GM13976 (cell line): Measurements from ENCODE around the gene RFC4.
A peak's percentile ranks its signal among the peaks of the same experiment; 100 is the strongest.
"Not testable (repeated sequence)": the region's sequence is repeated elsewhere in the genome, so short reads cannot be mapped to it uniquely, and the experiment has no call there.

Experiments
- DNase-seq: peaks from one replicate; pipeline ENCODE4 v3.0.0; 2012; ENCODE audit warnings: low spot score
- in situ Hi-C: fragments of 300-500 bp; cut with MboI; formaldehyde crosslinking; loops from one replicate; pipeline ENCODE4 v1.12.0; 2022; ENCODE audit warnings: low sequenced_read_pairs, mixed read lengths, inconsistent platforms; ENCODE audit not compliant: unreplicated experiment
- TF ChIP-seq, protein P1 (sequence below): IDR thresholded peaks from 2 replicates; pipeline ENCODE4 v1.5.1; 2012; ENCODE audit warnings: borderline replicate concordance, mild to moderate bottlenecking; ENCODE audit not compliant: insufficient read depth; ENCODE audit errors: extremely low read depth, missing control alignments, control extremely low read depth

RFC4 gene

DNA sequence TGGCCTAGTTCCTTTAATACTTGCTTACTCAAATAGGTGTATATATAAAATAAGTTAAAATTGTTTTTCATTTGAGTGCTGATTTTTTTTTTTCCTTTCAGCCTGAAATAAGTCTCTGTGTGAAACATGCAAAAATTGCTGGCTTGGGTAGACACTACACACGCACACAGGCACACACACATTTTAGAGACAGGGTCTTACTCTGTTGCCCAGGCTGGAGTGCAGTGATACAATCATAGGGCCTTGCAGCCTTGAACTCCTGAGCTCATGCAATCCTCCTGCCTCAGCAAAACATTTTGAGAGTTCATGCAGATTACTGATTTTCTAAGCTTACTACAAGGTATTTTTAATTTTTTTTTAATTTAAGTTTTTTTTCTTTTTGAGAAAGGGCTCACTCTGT, 12.7 kb upstream of the RFC4 start:
- in situ Hi-C loops, result loop anchor here (10.0 kb wide), 1 partner anchor 194 kb away; no protein-coding TSS in a partner anchor
- DNase-seq, result no peak
- TF ChIP-seq, protein P1, sequence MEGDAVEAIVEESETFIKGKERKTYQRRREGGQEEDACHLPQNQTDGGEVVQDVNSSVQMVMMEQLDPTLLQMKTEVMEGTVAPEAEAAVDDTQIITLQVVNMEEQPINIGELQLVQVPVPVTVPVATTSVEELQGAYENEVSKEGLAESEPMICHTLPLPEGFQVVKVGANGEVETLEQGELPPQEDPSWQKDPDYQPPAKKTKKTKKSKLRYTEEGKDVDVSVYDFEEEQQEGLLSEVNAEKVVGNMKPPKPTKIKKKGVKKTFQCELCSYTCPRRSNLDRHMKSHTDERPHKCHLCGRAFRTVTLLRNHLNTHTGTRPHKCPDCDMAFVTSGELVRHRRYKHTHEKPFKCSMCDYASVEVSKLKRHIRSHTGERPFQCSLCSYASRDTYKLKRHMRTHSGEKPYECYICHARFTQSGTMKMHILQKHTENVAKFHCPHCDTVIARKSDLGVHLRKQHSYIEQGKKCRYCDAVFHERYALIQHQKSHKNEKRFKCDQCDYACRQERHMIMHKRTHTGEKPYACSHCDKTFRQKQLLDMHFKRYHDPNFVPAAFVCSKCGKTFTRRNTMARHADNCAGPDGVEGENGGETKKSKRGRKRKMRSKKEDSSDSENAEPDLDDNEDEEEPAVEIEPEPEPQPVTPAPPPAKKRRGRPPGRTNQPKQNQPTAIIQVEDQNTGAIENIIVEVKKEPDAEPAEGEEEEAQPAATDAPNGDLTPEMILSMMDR, result no peak

DNA sequence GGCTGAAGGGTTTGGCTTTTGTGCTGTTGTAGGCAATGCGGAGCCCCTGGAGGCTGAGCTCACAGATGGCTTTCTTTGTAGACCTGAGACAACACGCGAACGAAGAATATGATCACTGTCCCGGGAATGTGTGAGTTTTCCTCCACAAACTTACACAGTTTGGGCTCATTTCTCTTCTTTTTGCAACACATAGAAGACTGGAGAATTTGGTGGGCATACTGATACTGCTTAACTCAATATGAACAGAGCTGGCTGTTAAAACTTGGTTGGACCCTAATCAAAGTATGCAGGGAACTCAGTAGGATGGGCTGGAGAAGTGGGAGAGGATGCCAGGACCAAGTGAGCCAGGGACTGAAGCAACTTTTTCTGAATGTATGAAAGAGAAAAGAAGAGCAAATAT, 12.2 kb upstream of the RFC4 start:
- in situ Hi-C loops, result loop anchor here (10.0 kb wide), 1 partner anchor 194 kb away; no protein-coding TSS in a partner anchor
- TF ChIP-seq, protein P1, result no peak

DNA sequence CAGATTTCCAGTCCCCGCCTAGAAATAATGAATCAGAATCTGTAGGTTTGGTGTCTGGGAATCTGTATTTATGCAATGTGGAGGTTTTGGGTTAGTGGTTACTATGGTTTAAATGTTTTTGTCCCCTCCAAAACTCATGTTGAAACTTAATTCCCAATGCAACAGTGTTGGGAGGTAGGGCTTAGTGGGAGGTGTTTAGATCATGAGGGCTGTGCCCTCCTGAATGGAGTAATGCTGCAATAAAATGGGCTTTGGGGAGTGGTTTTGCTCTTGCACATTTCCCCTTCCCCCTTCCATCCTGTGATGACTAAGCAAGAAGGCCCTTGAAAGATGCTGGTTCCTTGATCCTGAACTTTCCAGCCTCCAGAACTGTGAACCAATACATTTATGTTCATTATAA, 9.2 kb upstream of the RFC4 start:
- TF ChIP-seq, protein P1, result no peak
- no peak for DNase-seq
- in situ Hi-C loops, result loop anchor here (10.0 kb wide), 1 partner anchor 191 kb away; no protein-coding TSS in a partner anchor

More for the DNA sequence above, 12.2 kb upstream of the RFC4 start:
- DNase-seq, result no peak

DNA sequence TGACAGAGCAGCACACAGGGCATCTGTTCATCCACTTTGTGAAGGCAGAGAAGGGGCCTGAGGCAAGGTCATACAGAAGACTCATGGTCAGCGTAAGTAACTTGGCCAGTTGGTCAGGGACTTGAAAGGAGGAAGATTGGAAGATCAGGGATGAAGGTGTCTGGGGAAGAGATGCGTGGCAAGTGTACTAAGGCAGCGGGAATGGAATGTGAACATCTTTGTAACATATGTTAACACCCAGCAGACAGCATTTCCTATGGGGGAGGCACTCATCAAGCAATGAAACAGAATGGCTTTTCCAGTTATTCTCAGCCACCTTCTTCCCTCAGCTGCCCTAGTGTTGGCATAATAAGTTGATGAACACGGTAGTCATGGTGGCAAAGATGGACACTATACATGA, 7.8 kb upstream of the RFC4 start:
- no peak for DNase-seq
- TF ChIP-seq, protein P1, result no peak
- in situ Hi-C loops, result loop anchor here (10.0 kb wide), 1 partner anchor 189 kb away; no protein-coding TSS in a partner anchor

DNA sequence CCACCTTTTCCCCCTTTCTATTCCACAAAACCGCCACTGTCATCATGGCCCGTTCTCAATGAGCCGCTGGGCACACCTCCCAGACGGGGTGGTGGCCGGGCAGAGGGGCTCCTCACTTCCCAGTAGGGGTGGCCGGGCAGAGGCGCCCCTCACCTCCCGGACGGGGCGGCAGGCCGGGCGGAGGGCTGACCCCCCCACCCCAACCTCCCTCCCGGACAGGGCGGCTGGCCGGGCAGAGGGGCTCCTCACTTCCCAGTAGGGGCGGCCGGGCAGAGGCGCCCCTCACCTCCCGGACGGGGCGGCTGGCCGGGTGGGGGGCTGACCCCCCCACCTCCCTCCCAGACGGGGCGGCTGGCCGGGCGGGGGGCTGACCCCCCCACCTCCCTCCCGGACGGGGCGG, 5.0 kb upstream of the RFC4 start:
- in situ Hi-C loops, result loop anchor here (10.0 kb wide), 1 partner anchor 187 kb away; no protein-coding TSS in a partner anchor

DNA sequence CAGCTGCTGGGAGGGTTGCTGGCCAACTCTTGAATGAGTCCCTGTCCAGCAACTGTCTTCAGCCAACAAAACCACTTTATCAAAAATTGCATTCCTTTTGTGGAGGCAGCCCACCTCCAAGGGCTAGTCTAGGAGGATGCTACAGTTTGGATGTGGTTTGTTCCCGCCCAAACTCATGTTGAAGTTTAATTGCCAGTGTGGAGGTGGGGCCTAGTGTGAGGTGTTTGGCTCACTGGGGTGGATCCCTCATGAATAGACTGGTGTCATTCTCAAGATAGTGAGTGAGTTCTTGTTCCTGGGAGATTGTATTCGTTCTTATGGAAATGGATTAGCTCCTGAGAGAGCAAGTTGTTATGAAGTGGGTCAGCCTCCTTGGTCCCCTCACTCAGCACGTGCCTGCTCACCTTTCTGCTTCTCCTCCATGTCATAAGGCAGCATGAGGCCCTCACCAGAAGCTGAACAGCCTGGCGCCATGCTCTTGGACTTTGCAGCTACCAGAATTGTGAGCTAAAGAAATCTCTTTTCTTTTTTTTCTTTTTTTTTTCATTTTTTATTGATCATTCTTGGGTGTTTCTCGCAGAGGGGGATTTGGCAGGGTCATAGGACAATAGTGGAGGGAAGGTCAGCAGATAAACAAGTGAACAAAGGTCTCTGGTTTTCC, 4.2 kb upstream of the RFC4 start:
- DNase-seq, result no peak
- in situ Hi-C loops, result loop anchor here (10.0 kb wide), 1 partner anchor 186 kb away; no protein-coding TSS in a partner anchor
- TF ChIP-seq, protein P1, result no peak

More for the DNA sequence above, 5.0 kb upstream of the RFC4 start:
- DNase-seq, result not testable (repeated sequence)

DNA sequence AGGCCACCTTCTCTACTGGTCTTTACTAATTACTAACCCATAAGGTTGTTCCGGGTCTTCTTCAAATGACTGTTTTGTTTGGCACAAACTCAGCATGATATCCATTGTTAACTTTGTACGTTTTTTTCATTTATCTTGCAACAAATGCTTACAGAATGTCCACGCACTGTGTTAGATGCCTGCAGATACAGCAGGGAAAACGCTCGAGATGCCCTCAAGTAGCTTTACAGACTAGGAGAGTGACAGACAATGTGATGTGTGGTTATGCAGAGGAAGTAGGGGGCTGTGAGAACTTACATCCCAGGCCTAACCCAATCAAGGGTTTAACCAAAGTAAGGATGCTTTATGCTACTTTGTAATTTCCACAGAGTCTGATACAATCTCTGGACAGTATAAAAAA, 949 bp upstream of the RFC4 start:
- TF ChIP-seq, protein P1, result no peak
- in situ Hi-C loops, result no loop called here
- peak; percentile 33 for DNase-seq

DNA sequence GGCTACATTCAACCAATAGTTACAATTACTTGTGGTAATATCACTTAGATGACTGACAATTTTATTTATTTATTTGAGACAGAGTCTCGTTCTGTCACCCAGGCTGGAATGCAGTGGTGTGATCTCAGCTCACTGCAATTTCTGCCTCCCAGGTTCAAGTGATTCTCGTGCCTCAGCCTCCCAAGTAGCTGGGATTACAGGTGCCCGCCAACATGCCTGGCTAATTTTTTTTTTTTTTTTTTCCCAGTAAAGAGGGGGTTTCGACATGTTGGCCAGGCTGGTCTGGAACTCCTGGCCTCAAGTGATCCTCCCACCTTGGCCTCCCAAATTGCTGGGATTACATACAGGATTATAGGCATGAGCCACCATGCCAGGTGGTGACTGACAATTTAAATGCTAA, 2.8 kb downstream of the RFC4 start:
- in situ Hi-C loops, DNase-seq: not testable (repeated sequence)
